Hepatocyte (in vitro differentiated cells): ENCODE measurements around the gene WNT11. TPM values are rescaled to one million over a fixed set of nuclear protein-coding genes. Genes with fewer than 3 reads are reported as not detected.

Experiments used
- DNase-seq: peaks from one replicate; pipeline ENCODE4 v3.0.0-alpha.2; 2016; ENCODE audit warnings: low spot score
- H2AFZ ChIP-seq: fragments of 200-600 bp; sonication (generic); 2 replicates; pipeline ENCODE4 v1.6.0; 2016; ENCODE audit warnings: antibody characterized with exemption, mild to moderate bottlenecking
- H3K27ac ChIP-seq: fragments of 200-600 bp; sonication (generic); 2 replicates; pipeline ENCODE4 v1.5.1; 2016; ENCODE audit warnings: mild to moderate bottlenecking
- H3K27me3 ChIP-seq: fragments of 200-600 bp; sonication (generic); 2 replicates; pipeline ENCODE4 v1.6.1; 2016
- H3K36me3 ChIP-seq: fragments of 200-600 bp; sonication (generic); replicated peaks from 2 replicates; pipeline ENCODE4 v1.5.1; 2016; ENCODE audit warnings: low read depth; ENCODE audit not compliant: insufficient read depth
- H3K4me1 ChIP-seq: fragments of 200-600 bp; sonication (generic); 2 replicates; pipeline ENCODE4 v1.5.1; 2016; ENCODE audit warnings: mild to moderate bottlenecking, moderate library complexity; ENCODE audit not compliant: insufficient read depth
- H3K4me2 ChIP-seq: fragments of 200-600 bp; sonication (generic); 2 replicates; pipeline ENCODE4 v1.6.0; 2016
- H3K4me3 ChIP-seq: fragments of 200-600 bp; sonication (generic); 2 replicates; pipeline ENCODE4 v1.5.1; 2016; ENCODE audit warnings: mild to moderate bottlenecking
- H3K79me2 ChIP-seq: fragments of 200-600 bp; sonication (generic); 2 replicates; pipeline ENCODE4 v1.6.0; 2017; ENCODE audit warnings: mild to moderate bottlenecking
- H3K9me2 ChIP-seq: fragments of 200-600 bp; sonication (generic); replicated peaks from 2 replicates; pipeline ENCODE4 v1.6.0; 2017; ENCODE audit warnings: mild to moderate bottlenecking; ENCODE audit not compliant: insufficient read depth
- H3K9me3 ChIP-seq: fragments of 200-600 bp; sonication (generic); 2 replicates; pipeline ENCODE4 v1.5.1; 2016; ENCODE audit warnings: low read depth, mild to moderate bottlenecking
- H4K20me1 ChIP-seq: fragments of 200-600 bp; sonication (generic); 2 replicates; pipeline ENCODE4 v1.6.0; 2016; ENCODE audit warnings: mild to moderate bottlenecking; ENCODE audit not compliant: insufficient read depth, poor library complexity, severe bottlenecking
- CTCF ChIP-seq: fragments of 200-600 bp; sonication (generic); IDR thresholded peaks from 2 replicates; pipeline ENCODE4 v1.5.1; 2016; ENCODE audit warnings: antibody characterized with exemption, mild to moderate bottlenecking; ENCODE audit not compliant: poor library complexity
- EZH2 ChIP-seq: fragments of 200-600 bp; sonication (generic); IDR thresholded peaks from 2 replicates; pipeline ENCODE4 v1.6.1; 2016; ENCODE audit warnings: antibody characterized with exemption, mild to moderate bottlenecking, borderline replicate concordance
- EZH2phosphoT487 ChIP-seq: fragments of 200-600 bp; sonication (generic); IDR thresholded peaks from one replicate; pipeline ENCODE4 v1.6.1; 2018; ENCODE audit warnings: antibody characterized with exemption, mild to moderate bottlenecking, low read depth, moderate library complexity; ENCODE audit not compliant: unreplicated experiment, severe bottlenecking
- WGBS: methylation state at CpG from one replicate; pipeline ENCODE4 v1.1.6; 2016; ENCODE audit warnings: low lambda C conversion rate; ENCODE audit errors: missing lambda C conversion rate; 5-methylcytosine and 5-hydroxymethylcytosine counted together
- polyA plus RNA-seq: library from polyadenylated mRNA; unstranded; fragments of >200 nt; fragmentation: Nextera tagmentation; extraction: Ambion mirVana; gene quantifications from 2 replicates; pipeline ENCODE4 v1.2.1, GENCODE V29; 2016
- total RNA-seq: library from RNA; depleted of rRNA; stranded (reverse); fragments of >200 nt; gene quantifications from 2 replicates; pipeline ENCODE4 v1.2.3, GENCODE V29; 2014

WNT11 gene
- total and polyA plus RNA-seq, 2 experiments from 2014 or later = 16.4 to 19.1 TPM

DNA sequence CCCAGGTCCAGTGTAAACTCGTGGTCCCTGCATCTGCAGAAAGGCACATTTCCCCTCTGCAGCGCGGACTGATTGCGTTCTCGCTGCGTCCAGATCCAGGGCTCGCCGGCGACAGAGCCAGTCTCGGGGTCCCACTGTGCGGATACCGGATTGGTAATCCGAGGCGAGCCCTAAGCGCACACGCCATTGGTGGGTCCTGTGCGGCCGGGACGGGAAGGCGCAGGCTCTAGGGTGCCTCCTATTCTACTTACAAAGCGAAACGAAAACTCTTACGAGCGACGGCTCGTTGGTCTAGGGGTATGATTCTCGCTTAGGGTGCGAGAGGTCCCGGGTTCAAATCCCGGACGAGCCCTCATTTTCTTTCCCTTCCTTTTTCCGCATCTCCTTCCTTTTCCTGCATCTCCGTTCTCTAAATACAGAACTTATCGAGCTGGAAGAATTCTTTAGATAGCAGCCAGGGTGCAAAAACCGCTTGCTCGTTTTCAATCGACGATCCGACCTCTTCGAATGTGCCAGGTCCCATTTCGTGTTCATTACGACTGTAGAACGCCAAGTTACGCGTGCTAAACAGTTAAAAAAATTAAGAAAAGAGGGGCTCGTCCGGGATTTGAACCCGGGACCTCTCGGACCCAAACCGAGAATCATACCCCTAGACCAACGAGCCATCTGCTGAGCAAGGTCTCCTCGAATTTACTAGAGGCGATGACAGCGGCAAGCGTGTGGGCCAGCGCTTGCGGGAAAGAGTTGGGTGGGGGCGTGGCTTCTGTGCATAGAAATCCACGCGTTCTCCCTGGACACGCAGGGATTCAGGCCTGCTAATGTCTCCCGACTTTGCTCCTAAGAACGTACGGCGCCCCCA lies 29.2 kb upstream of the WNT11 start:
- WGBS = under 1% methylated on average over 65 of the region's 65 CpGs
- Histone ChIP-seq H3K4me3 (peak overlapping the region; percentile 87), H3K9me2 (no peaks in the 10 kb centered on the region), H3K36me3 (no peaks in the 10 kb centered on the region), H3K27ac (peak overlapping the region; percentile 89), H4K20me1 (no peaks in the 10 kb centered on the region), H3K4me1 (no peaks in the 10 kb centered on the region), H3K4me2 (peak overlapping the region; percentile 77), H3K9me3 (no peaks in the 10 kb centered on the region), H3K27me3 (no peaks in the 10 kb centered on the region), H3K79me2 (no peaks in the 10 kb centered on the region), H2AFZ (peak overlapping the region; percentile 87)
- DNase-seq = peak; percentile 95
- no peak for TF ChIP-seq EZH2
- TF ChIP-seq CTCF = no peak
- no peak for TF ChIP-seq EZH2phosphoT487

- Histone ChIP-seq H3K36me3 (no peaks in the 10 kb centered on the region), H3K4me1 (no peaks in the 10 kb centered on the region), H3K79me2 (no peaks in the 10 kb centered on the region), H3K9me3 (no peaks in the 10 kb centered on the region), H4K20me1 (no peaks in the 10 kb centered on the region), H2AFZ (peak overlapping the region; percentile 72), H3K9me2 (no peaks in the 10 kb centered on the region), H3K27me3 (no peaks in the 10 kb centered on the region), H3K4me3 (peak overlapping the region; percentile 65), H3K27ac (peak overlapping the region; percentile 77), H3K4me2 (peak overlapping the region; percentile 77)
- DNase-seq = peak; percentile 46
- TF ChIP-seq CTCF = no peak
- TF ChIP-seq EZH2phosphoT487 = no peak
- no peak for TF ChIP-seq EZH2
- 9% methylated on average over 37 of the region's 38 CpGs for WGBS
Measured at GRCh38 chr11:76234416-76235232, 28.3 kb upstream of the WNT11 start.

DNA sequence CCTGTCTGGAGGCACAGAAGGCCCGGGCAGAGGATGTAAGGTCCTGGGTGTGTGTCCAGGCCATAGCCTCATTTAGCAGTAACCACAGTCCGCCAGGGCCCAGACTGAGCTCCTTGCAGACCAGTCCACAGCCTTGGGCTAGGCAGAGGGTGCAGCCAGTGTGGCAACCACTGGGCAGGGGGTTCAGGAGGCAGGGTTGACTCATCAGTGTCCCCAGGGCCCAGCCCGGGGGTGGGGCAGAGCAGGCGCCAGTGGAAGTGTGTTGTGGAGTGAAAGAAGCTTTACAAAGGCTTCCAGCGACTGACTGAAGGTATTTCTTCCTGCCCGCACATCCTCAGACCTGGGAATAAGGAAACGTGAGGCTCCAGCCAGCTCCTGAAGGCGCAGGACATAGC lies 27.7 kb upstream of the WNT11 start:
- Histone ChIP-seq H4K20me1 (no peaks in the 10 kb centered on the region), H3K4me3 (peak overlapping the region; percentile 65), H3K27me3 (no peaks in the 10 kb centered on the region), H2AFZ (peak overlapping the region; percentile 72), H3K36me3 (no peaks in the 10 kb centered on the region), H3K9me3 (no peaks in the 10 kb centered on the region), H3K4me1 (no peaks in the 10 kb centered on the region), H3K79me2 (no peaks in the 10 kb centered on the region), H3K9me2 (no peaks in the 10 kb centered on the region), H3K4me2 (peak overlapping the region; percentile 77), H3K27ac (peak overlapping the region; percentile 77)
- 72% methylated on average over 8 of the region's 8 CpGs for WGBS
- TF ChIP-seq EZH2 = no peak
- TF ChIP-seq CTCF = no peak
- no peak for TF ChIP-seq EZH2phosphoT487
- DNase-seq = peak; percentile 44
